Caco-2 (cell line): ENCODE data around the gene HRK. TPM values are rescaled to one million over a fixed set of nuclear protein-coding genes. Genes with fewer than 3 reads are reported as not detected.

Experiments
- BruUV-seq: library from RNA; stranded (reverse); fragments of 400-500 nt; replicated peaks from 2 replicates; lab custom pipeline; 2021; lab: Mats Ljungman, UMichigan
- CTCF ChIA-PET: fragments of 300-600 bp; sonication (Branson Sonifier 250); formaldehyde crosslinking; loops from one replicate; lab custom pipeline; 2022; ENCODE audit warnings: antibody characterized with exemption; lab: Charles Lee
- POLR2A ChIA-PET: fragments of 300-600 bp; sonication (Branson Sonifier 250); formaldehyde crosslinking; loops from one replicate; lab custom pipeline; 2022; ENCODE audit warnings: antibody characterized with exemption; lab: Charles Lee
- DNase-seq, 2 experiments: peaks; one replicate each; pipeline versions ENCODE4 v3.0.0 to v3.0.0-alpha.2; 2020 to 2022
- H3K27me3 ChIP-seq: replicated peaks from 2 replicates; pipeline ENCODE4 v1.6.0; 2011; ENCODE audit warnings: low read length; ENCODE audit not compliant: control insufficient read depth, insufficient read depth
- H3K36me3 ChIP-seq: 2 replicates; pipeline ENCODE4 v1.5.1; 2011; ENCODE audit warnings: low read length; ENCODE audit not compliant: control insufficient read depth, insufficient read depth
- H3K4me1 ChIP-seq: fragments of 250-450 bp; sonication (Bioruptor Pico); 2 replicates; pipeline ENCODE4 v1.5.1; 2020; ENCODE audit warnings: mild to moderate bottlenecking
- H3K4me3 ChIP-seq: 2 replicates; pipeline ENCODE4 v1.5.1; 2011; ENCODE audit warnings: low read depth, mild to moderate bottlenecking, control low read depth, low read length
- H3K9me3 ChIP-seq: fragments of 250-450 bp; sonication (Bioruptor Pico); 2 replicates; pipeline ENCODE4 v1.5.1; 2020; ENCODE audit warnings: mild to moderate bottlenecking, moderate library complexity
- H3K27ac Mint-ChIP-seq: one replicate; pipeline ENCODE4 v1.8.0; 2022; ENCODE audit warnings: mixed read lengths; ENCODE audit not compliant: unreplicated experiment
- H3K27me3 Mint-ChIP-seq: one replicate; pipeline ENCODE4 v1.8.0; 2022; ENCODE audit warnings: mixed read lengths; ENCODE audit not compliant: insufficient read depth, unreplicated experiment
- H3K36me3 Mint-ChIP-seq: one replicate; pipeline ENCODE4 v1.8.0; 2022; ENCODE audit warnings: mild to moderate bottlenecking, mixed read lengths; ENCODE audit not compliant: insufficient read depth, unreplicated experiment
- H3K4me1 Mint-ChIP-seq: one replicate; pipeline ENCODE4 v1.8.0; 2022; ENCODE audit warnings: low read depth, mixed read lengths; ENCODE audit not compliant: unreplicated experiment
- H3K4me3 Mint-ChIP-seq: one replicate; pipeline ENCODE4 v1.8.0; 2022; ENCODE audit warnings: mild to moderate bottlenecking, moderate library complexity, mixed read lengths; ENCODE audit not compliant: unreplicated experiment
- H3K9me3 Mint-ChIP-seq: one replicate; pipeline ENCODE4 v1.8.0; 2022; ENCODE audit warnings: mixed read lengths; ENCODE audit not compliant: unreplicated experiment
- CTCF ChIP-seq, 2 experiments: fragments of 200-600 bp in 1 of 2; IDR thresholded peaks; 1 replicate in 1 of 2; 2 replicates in 1 of 2; pipeline versions ENCODE4 v1.5.1 to v1.8.0; 2011 to 2022; ENCODE audit warnings: antibody characterized with exemption in 1 of 2, control low read depth in 1 of 2, inconsistent platforms in 1 of 2, low read depth in 1 of 2, low read length in 1 of 2, mild to moderate bottlenecking in 1 of 2, moderate library complexity in 1 of 2; ENCODE audit not compliant: insufficient read depth in 1 of 2, severe bottlenecking in 1 of 2, unreplicated experiment in 1 of 2
- intact Hi-C: fragments of 100-400 bp; cut with micrococcal nuclease; formaldehyde crosslinking; loops from one replicate; pipeline ENCODE4 v1.10.0; 2022; ENCODE audit not compliant: unreplicated experiment
- total RNA-seq: library from RNA; stranded (reverse); gene quantifications from 2 replicates; pipeline ENCODE4 v1.2.3, GENCODE V29; 2022

HRK gene
- total RNA-seq, 1 experiment from 2014 or later, result 0.61 TPM

- no peaks in the 10 kb centered on the region for H3K36me3 Mint-ChIP-seq
- no TSS peak for BruUV-seq
- POLR2A ChIA-PET, result no interaction called here
- Histone ChIP-seq H3K9me3 (no peaks in the 10 kb centered on the region), H3K36me3 (no peaks in the 10 kb centered on the region), H3K27me3 (peaks cover 11% of the 10 kb centered on the region), H3K4me1 (peaks cover 12% of the 10 kb centered on the region; the same call in 1 of the 2 replicates), H3K4me3 (peak overlapping the region; percentile 37)
- intact Hi-C loops, result loop anchor here (1.0 to 10.0 kb wide), 3 partner anchors 74 to 176 kb away; partner anchors contain the start of genes RNFT2 and SPRING1
- TF ChIP-seq CTCF (IDR thresholded peaks at IDR 0.05; ENCODE audit: insufficient read depth in 1 of 2, low read depth in 1 of 2, low read length in 1 of 2, severe bottlenecking in 1 of 2, unreplicated experiment in 1 of 2), result peak in 1 of 2 experiments; percentile 2
- peak; percentile 54 to 76 for DNase-seq
- H3K4me3 Mint-ChIP-seq, result peak overlapping the region; percentile 85
- H3K27me3 Mint-ChIP-seq, result peaks cover 32% of the 10 kb centered on the region
- no peaks in the 10 kb centered on the region for H3K9me3 Mint-ChIP-seq
- H3K4me1 Mint-ChIP-seq, result peaks cover 21% of the 10 kb centered on the region
- CTCF ChIA-PET, result interaction anchor here (0.6 to 1.4 kb wide), 4 partner anchors 10 to 154 kb away, joined by 4 to 9 read pairs (median 4); no protein-coding TSS in a partner anchor
- peak overlapping the region; percentile 34 for H3K27ac Mint-ChIP-seq
Observed at GRCh38 chr12:116880817-116881324, 370 bp downstream of the HRK start.

- ChIA-PET CTCF (interaction anchor here (0.6 to 1.4 kb wide), 4 partner anchors 11 to 153 kb away, joined by 3 to 9 read pairs (median 4); no protein-coding TSS in a partner anchor), POLR2A (no interaction called here)
- no peak for TF ChIP-seq CTCF (IDR thresholded peaks at IDR 0.05; ENCODE audit: insufficient read depth in 1 of 2, low read depth in 1 of 2, low read length in 1 of 2, severe bottlenecking in 1 of 2, unreplicated experiment in 1 of 2)
- H3K4me3 Mint-ChIP-seq, result peak overlapping the region; percentile 85
- peaks cover 12% of the 10 kb centered on the region; the same call in 1 of the 2 replicates for H3K4me1 ChIP-seq
- H3K27me3 ChIP-seq, result peaks cover 11% of the 10 kb centered on the region
- peaks cover 32% of the 10 kb centered on the region for H3K27me3 Mint-ChIP-seq
- no peaks in the 10 kb centered on the region for H3K9me3 Mint-ChIP-seq
- H3K27ac Mint-ChIP-seq, result peak overlapping the region; percentile 34
- no peak for DNase-seq
- peaks cover 21% of the 10 kb centered on the region for H3K4me1 Mint-ChIP-seq
- no peaks in the 10 kb centered on the region for H3K9me3 ChIP-seq
- BruUV-seq, result no TSS peak
- no peaks in the 10 kb centered on the region for H3K36me3 Mint-ChIP-seq
- intact Hi-C loops, result loop anchor here (2.0 to 10.0 kb wide), 2 partner anchors 142 to 176 kb away; partner anchors contain the start of genes RNFT2 and SPRING1
- peak overlapping the region; percentile 37 for H3K4me3 ChIP-seq
- no peaks in the 10 kb centered on the region for H3K36me3 ChIP-seq
Observed at GRCh38 chr12:116880213-116880816, 926 bp downstream of the HRK start.

GRCh38 chr12:116879509-116880212, 1.6 kb downstream of the HRK start:
- H3K4me3 ChIP-seq, result 0 out of 2 replicates have a peak overlapping the region, but pooled peaks have one; percentile 4
- H3K27ac Mint-ChIP-seq, result peak overlapping the region; percentile 34
- peaks cover 30% of the 10 kb centered on the region for H3K27me3 Mint-ChIP-seq

More at GRCh38 chr12:116879509-116880212, 1.6 kb downstream of the HRK start:
- ChIA-PET CTCF (interaction anchor here (1.1 kb wide), 1 partner anchor 76 kb away, joined by 3 read pairs; no protein-coding TSS in a partner anchor), POLR2A (no interaction called here)
- Mint-ChIP-seq H3K36me3 (no peaks in the 10 kb centered on the region), H3K4me3 (peak overlapping the region; percentile 85), H3K9me3 (no peaks in the 10 kb centered on the region), H3K4me1 (peaks cover 21% of the 10 kb centered on the region)
- BruUV-seq, result TSS peak; percentile 38
- intact Hi-C loops, result loop anchor here (2.0 to 10.0 kb wide), 2 partner anchors 141 to 175 kb away; partner anchors contain the start of genes RNFT2 and SPRING1
- peaks cover 12% of the 10 kb centered on the region; the same call in 1 of the 2 replicates for H3K4me1 ChIP-seq
- peak in 1 of 2 experiments; percentile 19 for DNase-seq
- peaks cover 5% of the 10 kb centered on the region for H3K9me3 ChIP-seq
- no peaks in the 10 kb centered on the region for H3K36me3 ChIP-seq
- TF ChIP-seq CTCF (IDR thresholded peaks at IDR 0.05; ENCODE audit: insufficient read depth in 1 of 2, low read depth in 1 of 2, low read length in 1 of 2, severe bottlenecking in 1 of 2, unreplicated experiment in 1 of 2), result no peak
- H3K27me3 ChIP-seq, result peaks cover 11% of the 10 kb centered on the region
